ENCODE results near the gene CD200R1L. TPM values are rescaled to one million over a fixed set of nuclear protein-coding genes. Genes with fewer than 3 reads are reported as not detected.

Gene CD200R1L
- polyA plus RNA-seq, 1 experiment: not detected

- Histone ChIP-seq H3K36me3 (ENCODE audit: control insufficient read depth, insufficient read depth, low read length) (no peaks in the 10 kb centered on the region), H3K27me3 (ENCODE audit: control insufficient read depth, insufficient read depth, low read length) (no peaks in the 10 kb centered on the region), H3K4me3 (ENCODE audit: low read depth, low read length) (no peak overlapping the region)
- peak; percentile 96 for DNase-seq (ENCODE audit: low read depth)
- ChIA-PET CTCF (interaction anchor here (0.6 to 8.3 kb wide), 10 partner anchors 11 to 168 kb away, joined by 3 to 155 read pairs (median 3); partner anchors contain the start of gene CCDC80), POLR2A (interaction anchor here (0.7 to 1.9 kb wide), 8 partner anchors 21 to 170 kb away, joined by 3 to 6 read pairs (median 4); partner anchors contain the start of gene CCDC80)
- no peak for TF ChIP-seq CTCF (IDR thresholded peaks at IDR 0.05; ENCODE audit: insufficient read depth, low read depth, low read length)
These were observed 35.4 kb downstream of the CD200R1L start for GRCh38 chr3:112811131-112811884.

GRCh38 chr3:112810561-112810960, 36.1 kb downstream of the CD200R1L start:
- no peak for DNase-seq (ENCODE audit: low read depth)
- no peaks in the 10 kb centered on the region for H3K27me3 ChIP-seq (ENCODE audit: control insufficient read depth, insufficient read depth, low read length)
- ChIA-PET POLR2A (interaction anchor here (1.9 kb wide), 2 partner anchors 36 to 169 kb away, joined by 4 to 6 read pairs; partner anchors contain the start of gene CCDC80), CTCF (interaction anchor here (1.4 to 8.3 kb wide), 3 partner anchors 10 to 167 kb away, joined by 3 to 155 read pairs (median 137); partner anchors contain the start of gene CCDC80)
- H3K4me3 ChIP-seq (ENCODE audit: low read depth, low read length): no peak overlapping the region
- no peaks in the 10 kb centered on the region for H3K36me3 ChIP-seq (ENCODE audit: control insufficient read depth, insufficient read depth, low read length)
- TF ChIP-seq CTCF (IDR thresholded peaks at IDR 0.05; ENCODE audit: insufficient read depth, low read depth, low read length): no peak

GRCh38 chr3:112808136-112808535, 38.5 kb downstream of the CD200R1L start:
- no peak for DNase-seq (ENCODE audit: low read depth)
- CTCF ChIA-PET: interaction anchor here (1.4 to 2.5 kb wide), 4 partner anchors 34 to 166 kb away, joined by 3 to 11 read pairs (median 8); no protein-coding TSS in a partner anchor
- Histone ChIP-seq H3K4me3 (ENCODE audit: low read depth, low read length) (no peak overlapping the region), H3K36me3 (ENCODE audit: control insufficient read depth, insufficient read depth, low read length) (no peaks in the 10 kb centered on the region), H3K27me3 (ENCODE audit: control insufficient read depth, insufficient read depth, low read length) (no peaks in the 10 kb centered on the region)
- POLR2A ChIA-PET: no interaction called here
- TF ChIP-seq CTCF (IDR thresholded peaks at IDR 0.05; ENCODE audit: insufficient read depth, low read depth, low read length): no peak

GRCh38 chr3:112807685-112808084, 39.0 kb downstream of the CD200R1L start:
- ChIA-PET POLR2A (no interaction called here), CTCF (interaction anchor here (1.4 to 2.5 kb wide), 4 partner anchors 33 to 166 kb away, joined by 3 to 11 read pairs (median 8); no protein-coding TSS in a partner anchor)
- Histone ChIP-seq H3K4me3 (ENCODE audit: low read depth, low read length) (no peak overlapping the region), H3K36me3 (ENCODE audit: control insufficient read depth, insufficient read depth, low read length) (no peaks in the 10 kb centered on the region), H3K27me3 (ENCODE audit: control insufficient read depth, insufficient read depth, low read length) (no peaks in the 10 kb centered on the region)
- TF ChIP-seq CTCF (IDR thresholded peaks at IDR 0.05; ENCODE audit: insufficient read depth, low read depth, low read length): no peak
- DNase-seq (ENCODE audit: low read depth): no peak

- Histone ChIP-seq H3K27me3 (ENCODE audit: control insufficient read depth, insufficient read depth, low read length) (no peaks in the 10 kb centered on the region), H3K36me3 (ENCODE audit: control insufficient read depth, insufficient read depth, low read length) (no peaks in the 10 kb centered on the region), H3K4me3 (ENCODE audit: low read depth, low read length) (no peak overlapping the region)
- CTCF ChIA-PET: interaction anchor here (1.1 to 2.5 kb wide), 3 partner anchors 70 to 165 kb away, joined by 3 to 11 read pairs (median 11); no protein-coding TSS in a partner anchor
- POLR2A ChIA-PET: no interaction called here
- no peak for TF ChIP-seq CTCF (IDR thresholded peaks at IDR 0.05; ENCODE audit: insufficient read depth, low read depth, low read length)
- no peak for DNase-seq (ENCODE audit: low read depth)
These were observed 39.8 kb downstream of the CD200R1L start for GRCh38 chr3:112806903-112807302.

Measured in BJ (cell line).